ENCODE data around the gene ING1.

Gene ING1

DNA sequence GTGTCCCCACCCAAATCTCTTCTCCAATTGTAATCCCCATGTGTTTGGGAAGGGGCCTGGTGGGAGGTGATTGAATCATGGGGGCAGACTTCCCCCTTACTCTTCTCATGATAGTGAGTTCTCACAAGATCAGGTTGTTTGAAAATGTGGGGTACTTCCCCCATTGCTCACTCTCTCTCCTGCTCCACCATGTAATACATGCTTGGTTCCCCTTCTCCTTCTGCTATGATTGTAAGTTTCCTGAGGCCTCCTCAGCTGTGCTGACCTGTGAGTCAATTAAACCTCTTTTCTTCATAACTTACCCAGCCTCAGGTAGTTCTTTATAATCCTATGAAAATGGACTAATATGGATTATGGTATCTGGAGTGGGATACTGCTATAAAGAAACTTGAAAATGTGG lies 24.1 kb downstream of the ING1 start:
- Histone ChIP-seq H3K79me2 (no peaks in the 10 kb centered on the region), H3K4me3 (ENCODE audit: low read depth, low read length) (no peak overlapping the region), H3K27me3 (ENCODE audit: control insufficient read depth, insufficient read depth, low read length) (no peaks in the 10 kb centered on the region), H3K4me2 (ENCODE audit: low read length) (no peak overlapping the region), H3K4me1 (no peaks in the 10 kb centered on the region), H3K27ac (no peak overlapping the region), H2AFZ (no peak overlapping the region), H3K9me3 (ENCODE audit: control insufficient read depth, low read length) (no peaks in the 10 kb centered on the region), H3K9ac (no peak overlapping the region), H3K36me3 (ENCODE audit: control insufficient read depth, insufficient read depth, low read length) (no peaks in the 10 kb centered on the region)
- TF ChIP-seq, protein P1, sequence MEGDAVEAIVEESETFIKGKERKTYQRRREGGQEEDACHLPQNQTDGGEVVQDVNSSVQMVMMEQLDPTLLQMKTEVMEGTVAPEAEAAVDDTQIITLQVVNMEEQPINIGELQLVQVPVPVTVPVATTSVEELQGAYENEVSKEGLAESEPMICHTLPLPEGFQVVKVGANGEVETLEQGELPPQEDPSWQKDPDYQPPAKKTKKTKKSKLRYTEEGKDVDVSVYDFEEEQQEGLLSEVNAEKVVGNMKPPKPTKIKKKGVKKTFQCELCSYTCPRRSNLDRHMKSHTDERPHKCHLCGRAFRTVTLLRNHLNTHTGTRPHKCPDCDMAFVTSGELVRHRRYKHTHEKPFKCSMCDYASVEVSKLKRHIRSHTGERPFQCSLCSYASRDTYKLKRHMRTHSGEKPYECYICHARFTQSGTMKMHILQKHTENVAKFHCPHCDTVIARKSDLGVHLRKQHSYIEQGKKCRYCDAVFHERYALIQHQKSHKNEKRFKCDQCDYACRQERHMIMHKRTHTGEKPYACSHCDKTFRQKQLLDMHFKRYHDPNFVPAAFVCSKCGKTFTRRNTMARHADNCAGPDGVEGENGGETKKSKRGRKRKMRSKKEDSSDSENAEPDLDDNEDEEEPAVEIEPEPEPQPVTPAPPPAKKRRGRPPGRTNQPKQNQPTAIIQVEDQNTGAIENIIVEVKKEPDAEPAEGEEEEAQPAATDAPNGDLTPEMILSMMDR (IDR thresholded peaks at IDR 0.05), result no peak

DNA sequence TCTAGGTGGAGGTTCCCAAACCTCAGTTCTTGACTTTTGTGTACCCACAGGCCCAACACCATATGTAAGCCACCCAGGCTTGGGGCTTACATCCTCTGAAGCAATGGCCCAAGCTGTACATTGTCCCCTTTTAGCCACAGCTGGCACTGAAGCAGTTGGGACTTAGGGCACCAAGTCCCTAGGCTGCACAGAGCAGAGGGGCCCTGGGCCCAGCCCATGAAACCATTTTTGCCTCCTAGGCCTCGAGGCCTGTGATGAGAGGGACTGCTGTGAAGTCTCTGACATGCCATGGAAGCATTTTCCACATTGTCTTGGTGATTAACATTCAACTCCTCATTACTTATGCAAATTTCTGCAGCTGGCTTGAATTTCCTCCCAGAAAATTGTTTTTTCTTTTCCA lies 30.2 kb downstream of the ING1 start:
- H3K4me1 ChIP-seq, result no peaks in the 10 kb centered on the region
- no peak overlapping the region for H2AFZ ChIP-seq
- H3K79me2 ChIP-seq, result no peaks in the 10 kb centered on the region
- TF ChIP-seq, protein P1 (IDR thresholded peaks at IDR 0.05), result no peak
- no peaks in the 10 kb centered on the region for H3K9me3 ChIP-seq (ENCODE audit: control insufficient read depth, low read length)
- no peaks in the 10 kb centered on the region for H3K36me3 ChIP-seq (ENCODE audit: control insufficient read depth, insufficient read depth, low read length)
- no peak overlapping the region for H3K4me3 ChIP-seq (ENCODE audit: low read depth, low read length)
- no peak overlapping the region for H3K27ac ChIP-seq
- H3K27me3 ChIP-seq (ENCODE audit: control insufficient read depth, insufficient read depth, low read length), result no peaks in the 10 kb centered on the region
- no peak overlapping the region for H3K9ac ChIP-seq
- H3K4me2 ChIP-seq (ENCODE audit: low read length), result no peak overlapping the region

DNA sequence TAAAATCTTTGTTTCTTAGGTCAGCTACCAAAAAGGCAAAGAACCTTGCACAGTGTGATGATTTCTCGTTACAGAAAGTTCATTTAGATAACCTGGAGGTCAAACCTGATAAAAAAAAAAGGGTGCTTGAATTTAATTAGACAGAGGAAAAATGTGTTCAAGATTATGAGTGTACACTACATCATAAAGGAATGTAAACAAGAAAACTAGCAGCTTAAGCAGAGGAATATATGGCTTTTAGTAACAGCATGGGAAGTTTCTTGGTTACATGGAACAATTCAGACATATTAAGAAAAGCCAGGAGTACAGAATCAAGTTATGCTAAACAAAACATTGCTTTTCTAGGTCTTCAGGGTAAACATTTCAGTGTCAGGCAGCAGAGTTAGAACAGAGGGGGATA lies 32.9 kb downstream of the ING1 start:
- TF ChIP-seq, protein P1 (IDR thresholded peaks at IDR 0.05), result no peak

DNA sequence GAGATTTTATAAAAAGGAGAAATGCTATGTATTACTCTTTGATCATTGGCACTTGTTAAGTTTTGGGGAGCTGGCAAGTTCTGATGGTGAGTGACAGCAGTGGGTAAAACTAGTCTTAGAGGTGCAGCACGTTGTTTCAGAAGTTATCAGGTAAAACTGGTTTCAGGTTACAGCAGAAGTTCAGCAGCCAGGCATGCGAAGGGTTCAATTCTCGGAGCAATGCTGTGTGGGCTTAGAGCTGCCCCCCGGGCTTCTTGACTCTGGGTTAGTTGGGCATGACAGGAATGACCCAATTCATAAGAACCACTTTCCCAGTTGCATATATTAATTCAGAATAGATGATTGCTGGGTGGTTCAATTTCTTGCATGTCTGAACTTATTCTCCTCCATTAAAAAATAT lies 34.8 kb downstream of the ING1 start:
- TF ChIP-seq, protein P1 (IDR thresholded peaks at IDR 0.05), result no peak
- Histone ChIP-seq H3K36me3 (ENCODE audit: control insufficient read depth, insufficient read depth, low read length) (no peaks in the 10 kb centered on the region), H3K9me3 (ENCODE audit: control insufficient read depth, low read length) (no peaks in the 10 kb centered on the region), H2AFZ (no peak overlapping the region), H3K79me2 (no peaks in the 10 kb centered on the region), H3K27ac (no peak overlapping the region), H3K4me3 (ENCODE audit: low read depth, low read length) (no peak overlapping the region), H3K27me3 (ENCODE audit: control insufficient read depth, insufficient read depth, low read length) (no peaks in the 10 kb centered on the region), H3K4me1 (no peaks in the 10 kb centered on the region), H3K4me2 (ENCODE audit: low read length) (no peak overlapping the region), H3K9ac (no peak overlapping the region)

More for the DNA sequence above, 32.9 kb downstream of the ING1 start:
- Histone ChIP-seq H3K27me3 (ENCODE audit: control insufficient read depth, insufficient read depth, low read length) (no peaks in the 10 kb centered on the region), H3K9me3 (ENCODE audit: control insufficient read depth, low read length) (no peaks in the 10 kb centered on the region), H3K4me2 (ENCODE audit: low read length) (peak overlapping the region; percentile 12), H3K79me2 (no peaks in the 10 kb centered on the region), H3K27ac (no peak overlapping the region), H3K36me3 (ENCODE audit: control insufficient read depth, insufficient read depth, low read length) (no peaks in the 10 kb centered on the region), H3K4me3 (ENCODE audit: low read depth, low read length) (no peak overlapping the region), H2AFZ (no peak overlapping the region), H3K4me1 (no peaks in the 10 kb centered on the region), H3K9ac (no peak overlapping the region)

DNA sequence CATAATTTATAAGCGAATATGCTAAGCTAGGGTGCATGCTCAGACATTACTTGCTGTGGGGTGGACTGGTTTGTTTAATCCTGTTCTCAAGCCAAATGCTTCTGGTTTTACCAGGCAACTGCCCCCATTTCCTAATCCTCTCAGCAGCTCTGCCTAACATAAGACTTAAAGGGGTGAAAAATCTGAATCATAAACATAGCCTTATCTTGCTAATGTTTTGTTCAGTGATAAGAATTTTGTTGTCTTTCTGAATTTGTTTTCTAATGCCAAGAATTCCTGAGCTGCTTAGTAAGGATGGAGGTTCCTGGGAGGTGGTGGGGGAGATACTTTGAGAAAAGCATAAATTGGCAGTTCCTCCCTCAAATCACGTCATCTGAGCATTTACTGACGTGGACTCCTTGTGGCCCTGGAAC lies 42.7 kb downstream of the ING1 start:
- Histone ChIP-seq H3K4me1 (no peaks in the 10 kb centered on the region), H3K27me3 (ENCODE audit: control insufficient read depth, insufficient read depth, low read length) (no peaks in the 10 kb centered on the region), H3K36me3 (ENCODE audit: control insufficient read depth, insufficient read depth, low read length) (no peaks in the 10 kb centered on the region), H3K9ac (no peak overlapping the region), H3K79me2 (no peaks in the 10 kb centered on the region), H3K4me3 (ENCODE audit: low read depth, low read length) (no peak overlapping the region), H2AFZ (no peak overlapping the region), H3K4me2 (ENCODE audit: low read length) (no peak overlapping the region), H3K9me3 (ENCODE audit: control insufficient read depth, low read length) (no peaks in the 10 kb centered on the region), H3K27ac (no peak overlapping the region)
- TF ChIP-seq, protein P1 (IDR thresholded peaks at IDR 0.05), result no peak
